DND-41 (cell line): ENCODE data around the gene NR1H2.

Experiments
- ATAC-seq: fragments of 200-7000 bp; cut with Tn5 transposase; 3 replicates; pipeline ENCODE4 v1.9.1; 2021; ENCODE audit warnings: low read depth; ENCODE audit not compliant: insufficient read depth
- DNase-seq: peaks from one replicate; pipeline ENCODE4 v3.0.0-alpha.2; 2020
- H2AFZ ChIP-seq: 2 replicates; pipeline ENCODE4 v1.6.0; 2012; ENCODE audit warnings: low read depth, low read length
- H3K27ac ChIP-seq: 2 replicates; pipeline ENCODE4 v1.5.1; 2012; ENCODE audit warnings: low read length, inconsistent platforms
- H3K27me3 ChIP-seq: fragments of 200-600 bp; sonication (generic); 2 replicates; pipeline ENCODE4 v1.6.0; 2012; ENCODE audit warnings: low read length, mild to moderate bottlenecking, inconsistent platforms; ENCODE audit not compliant: insufficient read depth, poor library complexity
- H3K36me3 ChIP-seq: 2 replicates; pipeline ENCODE4 v1.5.1; 2012; ENCODE audit warnings: low read length, inconsistent platforms; ENCODE audit not compliant: insufficient read depth
- H3K4me1 ChIP-seq: 2 replicates; pipeline ENCODE4 v1.5.1; 2012; ENCODE audit warnings: mild to moderate bottlenecking, low read length; ENCODE audit not compliant: insufficient read depth
- H3K4me2 ChIP-seq: 2 replicates; pipeline ENCODE4 v1.6.0; 2012; ENCODE audit warnings: mild to moderate bottlenecking, moderate library complexity, low read length, inconsistent platforms; ENCODE audit not compliant: insufficient read depth
- H3K4me3 ChIP-seq, 2 experiments: fragments of 200-600 bp in 1 of 2; shearing (Covaris generic) in 1 of 2; 2 replicates each; pipeline ENCODE4 v1.5.1; 2012 to 2016; ENCODE audit warnings: inconsistent platforms in 2 of 2, low read length in 2 of 2, mild to moderate bottlenecking in 2 of 2, low read depth in 1 of 2, moderate library complexity in 1 of 2
- H3K79me2 ChIP-seq: 2 replicates; pipeline ENCODE4 v1.6.0; 2012; ENCODE audit warnings: low read length, inconsistent platforms; ENCODE audit not compliant: insufficient read depth
- H3K9ac ChIP-seq: 2 replicates; pipeline ENCODE4 v1.6.0; 2012; ENCODE audit warnings: low read depth, mild to moderate bottlenecking, inconsistent platforms, low read length, moderate library complexity
- H3K9me3 ChIP-seq: 2 replicates; pipeline ENCODE4 v1.5.1; 2012; ENCODE audit warnings: low read length, moderate library complexity, mild to moderate bottlenecking, inconsistent platforms; ENCODE audit not compliant: insufficient read depth, severe bottlenecking
- H4K20me1 ChIP-seq: 2 replicates; pipeline ENCODE4 v1.6.0; 2012; ENCODE audit warnings: low read length; ENCODE audit not compliant: insufficient read depth
- EZH2 ChIP-seq: IDR thresholded peaks from 3 replicates; pipeline ENCODE4 v1.6.1; 2012; ENCODE audit warnings: borderline replicate concordance, low read depth, mild to moderate bottlenecking, moderate library complexity, low read length, inconsistent platforms; ENCODE audit not compliant: severe bottlenecking
- TF ChIP-seq, protein P1 (sequence below): IDR thresholded peaks from 2 replicates; pipeline ENCODE4 v1.5.1; 2012; ENCODE audit warnings: borderline replicate concordance, low read length, moderate library complexity, mild to moderate bottlenecking; ENCODE audit not compliant: poor library complexity, severe bottlenecking; ENCODE audit errors: extremely low read depth

NR1H2 gene

DNA sequence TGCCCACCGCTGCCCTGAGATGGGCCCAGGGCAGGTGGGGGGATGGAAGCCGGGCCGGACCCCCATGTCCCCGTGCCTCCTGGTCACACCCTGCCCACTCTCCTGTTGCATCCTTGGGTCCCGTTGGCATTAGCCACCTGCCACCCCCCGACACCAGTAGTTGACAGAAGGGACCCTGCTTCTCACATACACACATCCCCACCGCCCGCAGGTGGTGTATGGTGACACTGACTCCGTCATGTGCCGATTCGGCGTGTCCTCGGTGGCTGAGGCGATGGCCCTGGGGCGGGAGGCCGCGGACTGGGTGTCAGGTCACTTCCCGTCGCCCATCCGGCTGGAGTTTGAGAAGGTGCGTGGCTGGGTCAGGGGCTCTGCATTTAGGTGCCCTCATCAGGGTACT is 37.3 kb downstream of the NR1H2 start:
- Histone ChIP-seq H3K4me2 (no peak overlapping the region), H3K9ac (no peak overlapping the region), H2AFZ (no peak overlapping the region), H3K27me3 (no peaks in the 10 kb centered on the region), H3K36me3 (peaks cover 75% of the 10 kb centered on the region), H3K4me1 (no peaks in the 10 kb centered on the region), H3K79me2 (no peaks in the 10 kb centered on the region), H4K20me1 (peaks cover 32% of the 10 kb centered on the region), H3K27ac (no peak overlapping the region), H3K4me3 (no peak overlapping the region), H3K9me3 (no peaks in the 10 kb centered on the region)
- DNase-seq (no peak), ATAC-seq (no peak)
- TF ChIP-seq, protein P1, sequence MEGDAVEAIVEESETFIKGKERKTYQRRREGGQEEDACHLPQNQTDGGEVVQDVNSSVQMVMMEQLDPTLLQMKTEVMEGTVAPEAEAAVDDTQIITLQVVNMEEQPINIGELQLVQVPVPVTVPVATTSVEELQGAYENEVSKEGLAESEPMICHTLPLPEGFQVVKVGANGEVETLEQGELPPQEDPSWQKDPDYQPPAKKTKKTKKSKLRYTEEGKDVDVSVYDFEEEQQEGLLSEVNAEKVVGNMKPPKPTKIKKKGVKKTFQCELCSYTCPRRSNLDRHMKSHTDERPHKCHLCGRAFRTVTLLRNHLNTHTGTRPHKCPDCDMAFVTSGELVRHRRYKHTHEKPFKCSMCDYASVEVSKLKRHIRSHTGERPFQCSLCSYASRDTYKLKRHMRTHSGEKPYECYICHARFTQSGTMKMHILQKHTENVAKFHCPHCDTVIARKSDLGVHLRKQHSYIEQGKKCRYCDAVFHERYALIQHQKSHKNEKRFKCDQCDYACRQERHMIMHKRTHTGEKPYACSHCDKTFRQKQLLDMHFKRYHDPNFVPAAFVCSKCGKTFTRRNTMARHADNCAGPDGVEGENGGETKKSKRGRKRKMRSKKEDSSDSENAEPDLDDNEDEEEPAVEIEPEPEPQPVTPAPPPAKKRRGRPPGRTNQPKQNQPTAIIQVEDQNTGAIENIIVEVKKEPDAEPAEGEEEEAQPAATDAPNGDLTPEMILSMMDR: no peak
- no peak for TF ChIP-seq EZH2

DNA sequence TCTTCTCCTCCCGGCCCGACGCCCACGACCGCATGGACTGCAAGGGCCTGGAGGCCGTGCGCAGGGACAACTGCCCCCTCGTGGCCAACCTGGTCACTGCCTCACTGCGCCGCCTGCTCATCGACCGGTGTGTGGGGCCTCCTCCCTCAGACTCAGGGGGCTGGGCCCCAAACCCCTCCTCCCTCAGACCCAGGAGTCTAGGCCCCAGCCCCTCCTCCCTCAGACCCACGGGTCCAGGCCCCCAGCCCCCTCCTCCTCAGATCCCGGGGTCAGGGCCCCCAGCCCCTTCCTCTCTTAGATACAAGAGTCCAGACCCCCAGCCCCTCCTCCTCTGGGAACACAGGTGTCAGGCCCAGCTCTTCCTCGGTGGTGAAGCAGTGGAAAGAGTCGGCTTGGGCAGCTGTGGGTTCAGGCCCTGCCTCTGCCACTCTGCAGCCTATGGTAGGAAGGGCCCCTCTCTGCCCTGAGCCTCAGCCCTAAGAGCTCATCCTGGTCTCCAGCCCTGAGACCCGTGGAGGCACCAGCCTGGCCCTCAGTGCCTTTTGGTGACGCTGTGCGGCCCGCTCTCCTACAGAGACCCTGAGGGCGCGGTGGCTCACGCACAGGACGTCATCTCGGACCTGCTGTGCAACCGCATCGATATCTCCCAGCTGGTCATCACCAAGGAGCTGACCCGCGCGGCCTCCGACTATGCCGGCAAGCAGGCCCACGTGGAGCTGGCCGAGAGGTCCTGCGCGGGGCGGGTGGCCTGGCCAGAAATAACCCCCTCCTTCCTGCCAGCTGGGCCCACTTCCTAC is 38.8 kb downstream of the NR1H2 start:
- TF ChIP-seq, protein P1: peak; percentile 56
- TF ChIP-seq EZH2: no peak
- Histone ChIP-seq H3K9me3 (no peaks in the 10 kb centered on the region), H3K4me1 (peaks cover 9% of the 10 kb centered on the region), H3K4me3 (no peak overlapping the region), H3K27me3 (no peaks in the 10 kb centered on the region), H3K9ac (no peak overlapping the region), H4K20me1 (peaks cover 25% of the 10 kb centered on the region; the same call in 1 of the 2 replicates), H2AFZ (no peak overlapping the region), H3K36me3 (peaks cover 59% of the 10 kb centered on the region), H3K4me2 (no peak overlapping the region), H3K79me2 (no peaks in the 10 kb centered on the region), H3K27ac (no peak overlapping the region)
- ATAC-seq: peak; percentile 51
- DNase-seq: peak; percentile 42

DNA sequence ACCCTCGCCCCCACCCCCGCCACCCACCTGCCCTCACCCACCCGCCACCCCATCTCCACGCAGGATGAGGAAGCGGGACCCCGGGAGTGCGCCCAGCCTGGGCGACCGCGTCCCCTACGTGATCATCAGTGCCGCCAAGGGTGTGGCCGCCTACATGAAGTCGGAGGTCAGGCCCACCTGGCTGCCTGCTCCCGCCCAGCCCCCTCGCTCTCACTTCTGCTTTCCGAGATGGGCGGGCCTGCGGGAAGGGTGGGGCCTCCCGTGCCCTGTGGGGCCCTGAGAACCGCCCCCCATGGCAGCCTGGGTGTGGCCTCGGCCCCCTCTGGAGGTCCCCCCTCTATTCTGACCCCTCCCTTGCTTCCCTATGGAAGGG is 39.4 kb downstream of the NR1H2 start:
- H3K4me3 ChIP-seq: no peak overlapping the region
- peaks cover 20% of the 10 kb centered on the region; the same call in 1 of the 2 replicates for H4K20me1 ChIP-seq
- no peak overlapping the region for H3K4me2 ChIP-seq
- no peak overlapping the region for H3K9ac ChIP-seq
- H3K36me3 ChIP-seq: peaks cover 54% of the 10 kb centered on the region
- no peak overlapping the region for H3K27ac ChIP-seq
- no peaks in the 10 kb centered on the region for H3K9me3 ChIP-seq
- H3K79me2 ChIP-seq: no peaks in the 10 kb centered on the region
- peaks cover 9% of the 10 kb centered on the region for H3K4me1 ChIP-seq
- ATAC-seq: no peak
- H3K27me3 ChIP-seq: no peaks in the 10 kb centered on the region
- no peak for TF ChIP-seq EZH2
- TF ChIP-seq, protein P1: no peak
- no peak overlapping the region for H2AFZ ChIP-seq
- DNase-seq: no peak
